Gastrocnemius medialis (tissue), 4 donors: ENCODE results near the gene PTH1R. TPM values are rescaled to one million over a fixed set of nuclear protein-coding genes. Genes with fewer than 3 reads are reported as not detected.
A peak's percentile ranks its signal among the peaks of the same experiment; 100 is the strongest.

Experiments used
- ATAC-seq, 2 donors: fragments of 150-250 bp; one replicate each; pipeline ENCODE4 v1.9.1; 2016
- DNase-seq, 2 donors: peaks; one replicate each; pipeline ENCODE4 v3.0.0-alpha.2; 2019
- H3K27ac ChIP-seq, 4 donors: fragments of 200-600 bp; sonication (generic); 1 replicate in 1 of 4; 2 replicates in 3 of 4; pipeline ENCODE4 v1.5.1; 2016 to 2018; ENCODE audit warnings: mild to moderate bottlenecking in 2 of 4, moderate library complexity in 1 of 4
- H3K27me3 ChIP-seq, 3 donors: fragments of 200-600 bp; sonication (generic) in 2 of 3; 1 replicate in 1 of 3; 2 replicates in 2 of 3; pipeline versions ENCODE4 v1.5.1 to v1.6.0; 2016 to 2019; ENCODE audit warnings: mild to moderate bottlenecking in 1 of 3, moderate library complexity in 1 of 3
- H3K36me3 ChIP-seq, 2 donors: fragments of 200-600 bp; sonication (generic) in 1 of 2; one replicate each; pipeline ENCODE4 v1.5.1; 2017 to 2018
- H3K4me1 ChIP-seq, 2 donors: fragments of 200-600 bp; sonication (generic) in 1 of 2; one replicate each; pipeline ENCODE4 v1.5.1; 2016 to 2017; ENCODE audit warnings: mild to moderate bottlenecking in 2 of 2
- H3K4me3 ChIP-seq, 4 donors: fragments of 200-600 bp; sonication (generic) in 3 of 4; 1 replicate in 1 of 4; 2 replicates in 3 of 4; pipeline ENCODE4 v1.5.1; 2016 to 2019; ENCODE audit warnings: mild to moderate bottlenecking in 2 of 4
- H3K9me3 ChIP-seq, 3 donors: fragments of 200-600 bp; sonication (generic) in 2 of 3; 1 replicate in 1 of 3; 2 replicates in 2 of 3; pipeline ENCODE4 v1.5.1; 2016 to 2019
- POLR2A ChIP-seq, 2 donors: fragments of 450-650 bp; IDR thresholded peaks; one replicate each; pipeline ENCODE4 v1.6.1; 2017; ENCODE audit warnings: antibody characterized with exemption in 2 of 2, mild to moderate bottlenecking in 2 of 2, moderate library complexity in 2 of 2
- in situ Hi-C, 4 donors: fragments of 200-750 bp; cut with MboI; loops; one replicate each; pipeline versions ENCODE4 v1.15.0 to v1.8.0; 2017; ENCODE audit warnings: low sequenced_read_pairs in 4 of 4
- intact Hi-C: fragments of 100-400 bp; cut with DNase I; formaldehyde crosslinking; loops from one replicate; pipeline ENCODE4 v1.15.1; 2023; ENCODE audit warnings: low total_unique reads
- total RNA-seq, 4 donors: library from RNA; depleted of rRNA; stranded (reverse); fragments of >200 nt; gene quantifications; one replicate each; pipeline versions ENCODE4 v1.1.0 to v1.2.3, GENCODE V29; 2016
- TF ChIP-seq, protein P1 (sequence below), 5 experiments: fragments of 450-650 bp in 3 of 5; fragments of 200-600 bp in 2 of 5; sonication (generic) in 2 of 5; IDR thresholded peaks in 4 of 5; conservative IDR thresholded peaks in 1 of 5; 1 replicate in 4 of 5; 2 replicates in 1 of 5; pipeline ENCODE4 v1.5.1; 2016 to 2019; ENCODE audit warnings: antibody characterized with exemption in 5 of 5, mild to moderate bottlenecking in 3 of 5, moderate library complexity in 3 of 5

Gene PTH1R
- total RNA-seq, 4 donors from 2014 or later = 2.3 to 7.9 (median 7.3) TPM

DNA sequence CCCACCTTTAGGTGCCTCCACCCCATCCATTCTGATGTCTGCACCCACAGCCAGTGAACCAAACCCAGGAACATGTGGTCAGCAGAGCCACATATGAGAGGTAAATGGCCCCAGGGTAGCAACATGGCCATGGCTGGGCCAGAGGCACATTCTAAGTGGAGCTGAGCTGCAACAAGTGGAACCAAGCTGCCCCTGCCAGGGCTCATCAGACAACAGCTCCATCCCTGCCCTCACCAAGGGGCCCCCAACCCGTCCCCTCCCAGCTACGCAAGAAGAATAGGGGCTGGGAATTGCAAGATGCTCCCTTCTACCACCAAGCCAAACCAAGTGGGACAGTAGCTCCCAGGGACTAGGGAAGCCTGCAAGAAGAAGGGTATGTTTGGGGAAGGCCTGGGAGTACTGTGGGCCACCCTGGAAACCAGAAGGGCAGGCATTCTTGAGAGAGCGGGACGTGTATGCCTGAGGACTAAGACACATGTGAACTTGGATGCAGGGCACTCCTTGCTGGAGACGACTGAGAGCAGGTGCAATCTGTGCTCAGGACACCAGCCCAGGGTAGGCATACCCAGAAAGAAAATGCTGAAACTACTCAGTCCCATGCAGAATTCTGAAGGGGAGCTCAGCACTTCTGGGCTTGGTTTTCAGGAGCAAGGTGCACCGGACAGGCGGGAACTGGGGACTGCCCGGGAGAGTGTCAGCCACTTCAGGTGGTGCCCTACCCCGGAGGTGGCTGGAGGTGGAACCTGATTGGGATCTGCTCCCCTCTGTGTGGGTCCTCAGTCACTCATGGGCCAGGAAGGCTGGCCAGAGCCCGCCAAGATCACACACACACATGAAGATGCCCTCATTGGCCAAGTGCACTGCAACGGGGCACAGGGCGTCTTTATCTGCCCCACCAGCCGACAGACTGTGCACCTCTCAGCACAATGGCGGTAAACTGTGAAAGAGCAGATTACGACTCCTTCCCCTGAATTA, 23.8 kb upstream of the PTH1R start:
- ATAC-seq = no peak
- no peak overlapping the region for H3K27ac ChIP-seq

DNA sequence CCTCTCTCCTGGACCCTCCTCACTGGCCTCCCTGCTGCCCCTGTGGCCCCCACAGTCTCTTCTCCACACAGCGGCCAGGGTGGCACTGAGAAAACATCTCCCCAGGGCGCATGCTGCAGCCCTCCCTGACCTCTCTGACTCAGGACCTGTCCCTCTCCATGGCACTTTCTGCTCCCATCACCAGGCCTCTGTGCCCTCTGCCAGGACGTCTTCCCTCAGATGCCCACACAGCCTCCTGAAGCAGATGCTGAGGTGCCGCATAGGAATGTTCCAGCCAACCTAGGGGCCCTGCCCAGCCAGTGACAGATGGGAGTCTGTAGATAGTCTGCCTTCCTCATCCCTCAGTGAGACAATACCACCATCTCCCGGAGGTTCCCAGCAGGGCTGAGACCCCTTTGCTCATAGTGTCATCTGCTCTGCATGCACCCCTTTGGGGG, 22.9 kb upstream of the PTH1R start:
- no peaks in the 10 kb centered on the region for H3K9me3 ChIP-seq
- ATAC-seq (peak in 1 of 2 donors; percentile 25), DNase-seq (peak; percentile 1 to 14)
- TF ChIP-seq POLR2A (IDR thresholded peaks at IDR 0.05) = no peak
- TF ChIP-seq, protein P1, sequence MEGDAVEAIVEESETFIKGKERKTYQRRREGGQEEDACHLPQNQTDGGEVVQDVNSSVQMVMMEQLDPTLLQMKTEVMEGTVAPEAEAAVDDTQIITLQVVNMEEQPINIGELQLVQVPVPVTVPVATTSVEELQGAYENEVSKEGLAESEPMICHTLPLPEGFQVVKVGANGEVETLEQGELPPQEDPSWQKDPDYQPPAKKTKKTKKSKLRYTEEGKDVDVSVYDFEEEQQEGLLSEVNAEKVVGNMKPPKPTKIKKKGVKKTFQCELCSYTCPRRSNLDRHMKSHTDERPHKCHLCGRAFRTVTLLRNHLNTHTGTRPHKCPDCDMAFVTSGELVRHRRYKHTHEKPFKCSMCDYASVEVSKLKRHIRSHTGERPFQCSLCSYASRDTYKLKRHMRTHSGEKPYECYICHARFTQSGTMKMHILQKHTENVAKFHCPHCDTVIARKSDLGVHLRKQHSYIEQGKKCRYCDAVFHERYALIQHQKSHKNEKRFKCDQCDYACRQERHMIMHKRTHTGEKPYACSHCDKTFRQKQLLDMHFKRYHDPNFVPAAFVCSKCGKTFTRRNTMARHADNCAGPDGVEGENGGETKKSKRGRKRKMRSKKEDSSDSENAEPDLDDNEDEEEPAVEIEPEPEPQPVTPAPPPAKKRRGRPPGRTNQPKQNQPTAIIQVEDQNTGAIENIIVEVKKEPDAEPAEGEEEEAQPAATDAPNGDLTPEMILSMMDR (IDR thresholded peaks at IDR 0.05 in 4 of 5, conservative IDR thresholded peaks at IDR 0.05 in 1 of 5) = no peak
- H3K4me1 ChIP-seq = peaks cover 0 to 9% of the 10 kb centered on the region in 2 donors
- H3K4me3 ChIP-seq = no peak overlapping the region
- in situ Hi-C loops (no loop called here), intact Hi-C loops (no loop called here)
- no peaks in the 10 kb centered on the region for H3K27me3 ChIP-seq
- no peaks in the 10 kb centered on the region for H3K36me3 ChIP-seq
- no peak overlapping the region for H3K27ac ChIP-seq

More for the DNA sequence above, 23.8 kb upstream of the PTH1R start:
- TF ChIP-seq POLR2A (IDR thresholded peaks at IDR 0.05) = no peak
- TF ChIP-seq, protein P1 (IDR thresholded peaks at IDR 0.05 in 4 of 5, conservative IDR thresholded peaks at IDR 0.05 in 1 of 5) = no peak
- Histone ChIP-seq H3K4me1 (peaks cover 0 to 2% of the 10 kb centered on the region in 2 donors), H3K36me3 (no peaks in the 10 kb centered on the region), H3K4me3 (no peak overlapping the region), H3K9me3 (no peaks in the 10 kb centered on the region), H3K27me3 (no peaks in the 10 kb centered on the region)
- in situ Hi-C loops (no loop called here), intact Hi-C loops (no loop called here)
- peak; percentile 1 to 2 for DNase-seq

DNA sequence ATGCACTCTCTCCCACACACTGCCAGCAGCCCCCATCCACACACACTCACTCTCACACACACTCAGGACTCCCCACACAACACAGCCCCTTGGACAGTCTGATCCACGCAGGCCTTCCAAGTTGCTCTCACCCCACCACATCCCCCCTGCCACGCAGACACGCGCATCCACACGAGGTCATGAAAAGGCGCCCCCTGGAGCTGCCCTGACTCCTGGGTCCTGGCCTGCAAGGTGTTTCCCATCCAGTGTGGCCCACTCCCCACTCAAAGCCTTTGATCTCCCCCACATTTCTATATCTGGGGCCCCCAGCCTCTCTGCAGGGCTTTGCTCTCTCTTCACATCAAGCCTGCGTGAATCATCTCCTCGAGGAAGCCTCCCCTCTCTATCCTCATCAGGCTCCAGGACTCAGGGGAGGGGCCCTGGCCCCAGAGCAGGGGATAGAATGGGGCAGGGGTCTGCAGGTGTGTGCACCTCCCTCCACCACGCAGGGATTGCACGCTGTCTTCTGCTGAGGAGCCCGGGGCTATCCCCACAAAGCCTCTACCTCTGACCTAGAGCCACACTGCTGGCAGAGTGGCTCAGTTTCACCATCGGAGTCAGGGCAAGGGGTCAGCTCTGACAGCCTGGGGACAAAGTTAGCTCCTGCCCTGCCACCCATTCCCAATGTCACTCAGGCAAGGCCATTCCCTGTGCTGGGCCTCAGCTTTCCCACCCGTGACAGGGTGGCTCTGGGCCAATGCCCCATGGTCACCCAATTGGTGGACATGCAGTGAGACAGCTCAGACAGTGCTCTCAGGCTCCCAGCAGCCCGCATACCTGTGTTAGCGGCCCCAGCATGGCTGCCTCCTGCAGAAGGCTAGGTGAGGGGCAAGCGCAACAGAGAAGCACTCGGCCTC, 20.7 kb upstream of the PTH1R start:
- in situ Hi-C loops = no loop called here
- Histone ChIP-seq H3K4me3 (no peak overlapping the region), H3K27ac (peak overlapping the region; percentile 2 to 89 (median 39)), H3K9me3 (no peaks in the 10 kb centered on the region), H3K36me3 (no peaks in the 10 kb centered on the region), H3K4me1 (peaks cover 14 to 30% of the 10 kb centered on the region in 2 donors), H3K27me3 (no peaks in the 10 kb centered on the region)
- intact Hi-C loops = no loop called here
- TF ChIP-seq POLR2A (IDR thresholded peaks at IDR 0.05) = no peak
- TF ChIP-seq, protein P1 (IDR thresholded peaks at IDR 0.05 in 4 of 5, conservative IDR thresholded peaks at IDR 0.05 in 1 of 5) = no peak
- ATAC-seq (no peak), DNase-seq (peak in 1 of 2 donors; percentile 22)

DNA sequence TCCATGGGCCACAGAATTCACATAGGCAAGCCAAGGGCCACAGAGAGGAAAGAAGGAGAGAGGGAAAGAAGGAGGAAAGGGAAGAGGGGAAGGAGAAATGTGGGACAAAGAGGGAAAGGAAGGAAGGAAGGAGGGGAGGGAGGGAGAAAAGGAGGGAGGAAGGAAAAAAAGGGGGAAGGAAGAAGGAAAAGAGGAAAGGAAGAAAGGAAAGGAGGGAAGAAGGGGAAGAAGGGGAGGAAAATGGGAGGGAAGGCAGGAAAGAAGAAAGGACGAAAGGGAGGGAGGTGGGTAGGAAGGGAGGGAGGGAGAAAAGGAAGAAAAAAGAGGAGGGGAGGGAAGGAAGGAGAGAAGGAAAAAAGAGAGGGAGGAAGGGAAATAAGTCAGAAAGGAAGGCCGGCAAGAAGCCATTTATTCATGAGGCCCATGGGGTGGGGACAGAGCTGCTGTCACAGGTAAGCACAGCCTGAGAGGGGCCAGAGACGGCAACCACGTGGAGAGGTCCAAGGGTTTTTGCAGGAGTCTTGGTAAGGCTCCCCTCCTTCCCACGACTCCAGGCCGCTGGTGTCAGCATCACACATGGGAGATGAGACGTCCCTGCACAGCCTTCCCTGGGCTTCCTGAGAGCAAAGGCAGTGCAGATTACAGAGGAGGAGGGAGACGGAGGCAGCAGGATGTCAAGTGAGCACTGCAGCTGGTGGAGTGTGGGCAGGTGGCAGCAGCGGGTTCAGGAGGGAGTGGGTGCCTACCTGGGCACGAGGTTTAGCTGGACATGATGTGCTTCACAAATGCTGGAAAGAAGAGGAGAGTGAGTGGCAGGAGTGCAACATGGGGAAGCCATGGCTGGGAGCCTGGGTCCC, 19.8 kb upstream of the PTH1R start:
- in situ Hi-C loops (no loop called here), intact Hi-C loops (no loop called here)
- no peak overlapping the region for H3K4me3 ChIP-seq
- TF ChIP-seq, protein P1 (IDR thresholded peaks at IDR 0.05 in 4 of 5, conservative IDR thresholded peaks at IDR 0.05 in 1 of 5) = no peak
- no peak for TF ChIP-seq POLR2A (IDR thresholded peaks at IDR 0.05)
- H3K9me3 ChIP-seq = no peaks in the 10 kb centered on the region
- H3K27ac ChIP-seq = peak overlapping the region; percentile 2 to 89 (median 42)
- DNase-seq (peak in 1 of 2 donors; percentile 8), ATAC-seq (no peak)
- H3K27me3 ChIP-seq = no peaks in the 10 kb centered on the region
- no peaks in the 10 kb centered on the region for H3K36me3 ChIP-seq
- H3K4me1 ChIP-seq = peaks cover 23 to 38% of the 10 kb centered on the region in 2 donors
